ENCODE measurements around the gene SAMD1. TPM values are rescaled to one million over a fixed set of nuclear protein-coding genes. Genes with fewer than 3 reads are reported as not detected.

Gene SAMD1
- 10 to 100 TPM; 62.1 to 66.9 TPM for total RNA-seq

- Mint-ChIP-seq H3K9me3 (peaks cover 11% of the 10 kb centered on the region), H3K36me3 (ENCODE audit: low read depth) (peaks cover 37% of the 10 kb centered on the region), H3K4me1 (ENCODE audit: low read depth) (peaks cover 16% of the 10 kb centered on the region), H3K4me3 (peak within 1 kb of the TSS; percentile 82), H3K27ac (peak within 1 kb of the TSS; percentile 97), H3K27me3 (no peaks in the 10 kb centered on the region)
- intact Hi-C loops (cut with micrococcal nuclease), result no loop called here
- CTCF ChIA-PET, result interaction anchor here (0.6 to 4.3 kb wide), 3 partner anchors 13 to 24 kb away, joined by 3 to 16 read pairs (median 4); partner anchors contain the start of gene MISP3
- TF ChIP-seq CTCF (IDR thresholded peaks at IDR 0.05), result no peak
- ATAC-seq, result peak; percentile 65
- POLR2A ChIA-PET, result interaction anchor here (0.6 to 2.5 kb wide), 8 partner anchors 7 to 118 kb away, joined by 3 to 9 read pairs (median 4); a partner anchor contains a TSS
- peak; percentile 92 for DNase-seq
These were observed at the start of gene SAMD1 for GRCh38 chr19:14090509-14091080. Gene SAMD1 (minus strand): TSS chr19:14090751.

- no peak for TF ChIP-seq CTCF (IDR thresholded peaks at IDR 0.05)
- Mint-ChIP-seq H3K27me3 (no peaks in the 10 kb centered on the region), H3K27ac (no peak overlapping the region), H3K4me1 (ENCODE audit: low read depth) (peaks cover 36% of the 10 kb centered on the region), H3K9me3 (no peaks in the 10 kb centered on the region), H3K4me3 (no peak overlapping the region), H3K36me3 (ENCODE audit: low read depth) (peaks cover 10% of the 10 kb centered on the region)
- CTCF ChIA-PET, result interaction anchor here (1.0 to 1.5 kb wide), 2 partner anchors 60 to 208 kb away, joined by 4 to 6 read pairs; no protein-coding TSS in a partner anchor
- POLR2A ChIA-PET, result interaction anchor here (1.1 to 1.7 kb wide), 3 partner anchors 11 to 25 kb away, joined by 3 to 6 read pairs (median 4); no protein-coding TSS in a partner anchor
- DNase-seq (no peak), ATAC-seq (no peak)
- intact Hi-C loops (cut with micrococcal nuclease), result no loop called here
These were observed 49.4 kb upstream of the SAMD1 start for GRCh38 chr19:14139944-14140343.

- no peak for TF ChIP-seq CTCF (IDR thresholded peaks at IDR 0.05)
- peak overlapping the region; percentile 60 for H3K27ac Mint-ChIP-seq
- ChIA-PET POLR2A (interaction anchor here (0.6 to 1.6 kb wide), 6 partner anchors 10 to 962 kb away, joined by 3 to 6 read pairs (median 3); no protein-coding TSS in a partner anchor), CTCF (interaction anchor here (0.7 to 3.0 kb wide), 5 partner anchors 8 to 342 kb away, joined by 3 to 39 read pairs (median 9); no protein-coding TSS in a partner anchor)
- intact Hi-C loops (cut with micrococcal nuclease), result no loop called here
- H3K36me3 Mint-ChIP-seq (ENCODE audit: low read depth), result peaks cover 13% of the 10 kb centered on the region
- peaks cover 43% of the 10 kb centered on the region for H3K4me1 Mint-ChIP-seq (ENCODE audit: low read depth)
- no peaks in the 10 kb centered on the region for H3K9me3 Mint-ChIP-seq
- peak overlapping the region; percentile 56 for H3K4me3 Mint-ChIP-seq
- H3K27me3 Mint-ChIP-seq, result no peaks in the 10 kb centered on the region
- no peak for ATAC-seq
- DNase-seq, result no peak
These were observed 48.2 kb upstream of the SAMD1 start for GRCh38 chr19:14138576-14139265.

GRCh38 chr19:14136509-14137281 lies 46.1 kb upstream of the SAMD1 start, which contains the start of gene ASF1B:
Gene ASF1B (minus strand): TSS chr19:14136589. CDS start chr19:14136456, 133 bp downstream.
- peaks cover 36% of the 10 kb centered on the region for H3K4me1 Mint-ChIP-seq (ENCODE audit: low read depth)
- TF ChIP-seq CTCF (IDR thresholded peaks at IDR 0.05), result peak; percentile 67
- no peaks in the 10 kb centered on the region for H3K9me3 Mint-ChIP-seq
- no peaks in the 10 kb centered on the region for H3K27me3 Mint-ChIP-seq
- H3K27ac Mint-ChIP-seq, result peak within 1 kb of the TSS; percentile 98
- H3K36me3 Mint-ChIP-seq (ENCODE audit: low read depth), result peaks cover 19% of the 10 kb centered on the region
- DNase-seq (peak; percentile 99), ATAC-seq (peak; percentile 83)
- H3K4me3 Mint-ChIP-seq, result peak within 1 kb of the TSS; percentile 95
- intact Hi-C loops (cut with micrococcal nuclease), result no loop called here
- ChIA-PET CTCF (interaction anchor here (0.7 to 3.2 kb wide), 60 partner anchors 9 to 405 kb away, joined by 3 to 44 read pairs (median 4); partner anchors contain the start of genes GIPC1, MISP3, PRKACA and PTGER1), POLR2A (interaction anchor here (0.6 to 2.0 kb wide), 18 partner anchors 9 to 296 kb away, joined by 3 to 8 read pairs (median 3); partner anchors contain the start of genes ADGRE5 and DDX39A)

All from activated CD8-positive, alpha-beta T cell treated with anti-CD3 and anti-CD28 coated beads for 36 hours (primary cell).